ENCODE measurements around the gene DGCR8. TPM values are rescaled to one million over a fixed set of nuclear protein-coding genes. Genes with fewer than 3 reads are reported as not detected.

The DGCR8 gene
- total RNA-seq, 4 donors from 2014 or later = 13.7 to 33.8 (median 18.7) TPM

DNA sequence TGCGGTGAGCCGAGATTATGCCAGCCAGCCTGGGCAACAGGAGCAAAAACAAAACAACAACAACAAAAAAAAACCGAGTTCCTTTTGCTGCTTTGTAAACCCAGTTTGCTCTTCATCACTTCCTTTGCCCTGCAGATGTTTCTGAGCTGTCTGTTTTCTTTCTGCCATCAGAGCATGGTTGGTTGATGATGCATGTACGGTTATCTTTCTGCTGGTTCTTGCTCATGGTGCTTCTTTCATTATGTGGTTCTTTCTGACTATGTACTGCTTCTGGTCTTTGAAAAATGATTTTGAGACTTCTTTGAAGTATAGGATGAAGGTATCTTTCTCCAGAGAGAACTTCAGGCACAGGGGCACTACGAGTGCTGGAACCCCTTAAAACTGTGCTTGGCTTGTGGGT is 45.9 kb upstream of the DGCR8 start:
- Histone ChIP-seq H3K36me3 (peaks cover 0 to 46% (median 4%) of the 10 kb centered on the region in 3 donors), H3K4me3 (no peak overlapping the region), H3K27ac (no peak overlapping the region), H3K27me3 (no peaks in the 10 kb centered on the region), H3K4me1 (peaks cover 5 to 28% (median 10%) of the 10 kb centered on the region in 3 donors), H3K9me3 (no peaks in the 10 kb centered on the region)
- WGBS, 2 donors = 71 to 88% methylated on average over 5 of the region's 5 CpGs
- DNase-seq = no peak
- TF ChIP-seq POLR2A (IDR thresholded peaks at IDR 0.05) (no peak), CTCF (IDR thresholded peaks at IDR 0.05) (no peak)
- intact Hi-C loops (cut with DNase I) = no loop called here

DNA sequence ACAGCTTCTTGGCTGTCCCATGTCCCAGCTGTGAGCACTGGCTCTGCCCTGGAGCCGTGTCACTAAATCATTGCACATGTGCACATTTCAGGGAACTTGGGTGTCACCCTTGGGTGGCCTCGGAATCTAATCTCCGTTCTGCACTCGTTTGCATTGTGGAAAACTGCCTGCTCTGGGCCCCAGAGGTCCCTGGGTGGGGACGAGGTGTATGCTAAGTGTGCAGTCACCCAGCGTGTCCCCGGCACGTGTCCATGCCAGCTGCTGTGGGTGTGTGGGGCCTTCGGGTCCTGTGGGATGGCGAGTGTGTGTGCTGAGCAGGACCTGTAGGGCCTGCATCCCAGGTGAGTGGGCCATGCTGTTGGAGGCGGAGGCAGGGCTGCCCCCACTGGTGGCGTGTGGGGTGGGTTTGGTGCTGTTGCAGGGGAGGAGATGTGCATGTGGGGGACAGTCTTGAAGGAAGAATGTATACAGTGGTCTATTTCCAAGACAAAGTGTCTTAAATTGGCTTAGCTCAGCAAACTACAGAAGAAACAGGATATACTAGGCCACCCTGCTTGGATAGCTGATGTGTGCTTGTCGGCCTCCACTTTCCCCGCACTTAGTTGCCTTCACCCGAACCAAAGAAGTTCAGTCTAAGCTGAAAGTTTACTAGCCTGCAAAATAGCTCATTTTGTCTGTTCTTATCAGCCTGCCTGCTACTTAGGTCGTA is 44.5 kb upstream of the DGCR8 start:
- peaks cover 0 to 60% (median 6%) of the 10 kb centered on the region in 3 donors for H3K36me3 ChIP-seq
- H3K27me3 ChIP-seq = no peaks in the 10 kb centered on the region
- H3K27ac ChIP-seq = no peak overlapping the region
- H3K9me3 ChIP-seq = no peaks in the 10 kb centered on the region
- TF ChIP-seq POLR2A (IDR thresholded peaks at IDR 0.05) (no peak), CTCF (IDR thresholded peaks at IDR 0.05) (no peak)
- 66 to 92% methylated on average over 5 to 10 of the region's 16 CpGs for WGBS, 2 donors
- intact Hi-C loops (cut with DNase I) = no loop called here
- DNase-seq = no peak
- no peak overlapping the region for H3K4me3 ChIP-seq
- peaks cover 5 to 24% (median 10%) of the 10 kb centered on the region in 3 donors for H3K4me1 ChIP-seq

GRCh38 chr22:20036084-20036482 is 44.0 kb upstream of the DGCR8 start:
- Histone ChIP-seq H3K4me1 (peaks cover 5 to 24% (median 10%) of the 10 kb centered on the region in 3 donors), H3K27me3 (no peaks in the 10 kb centered on the region), H3K27ac (no peak overlapping the region), H3K9me3 (no peaks in the 10 kb centered on the region), H3K36me3 (peaks cover 4 to 65% (median 10%) of the 10 kb centered on the region in 3 donors), H3K4me3 (no peak overlapping the region)
- no peak for DNase-seq
- TF ChIP-seq POLR2A (IDR thresholded peaks at IDR 0.05) = no peak
- TF ChIP-seq CTCF (IDR thresholded peaks at IDR 0.05) = no peak
- intact Hi-C loops (cut with DNase I) = no loop called here
- WGBS, 2 donors = 82 to 86% methylated on average over 2 to 4 of the region's 10 CpGs

DNA sequence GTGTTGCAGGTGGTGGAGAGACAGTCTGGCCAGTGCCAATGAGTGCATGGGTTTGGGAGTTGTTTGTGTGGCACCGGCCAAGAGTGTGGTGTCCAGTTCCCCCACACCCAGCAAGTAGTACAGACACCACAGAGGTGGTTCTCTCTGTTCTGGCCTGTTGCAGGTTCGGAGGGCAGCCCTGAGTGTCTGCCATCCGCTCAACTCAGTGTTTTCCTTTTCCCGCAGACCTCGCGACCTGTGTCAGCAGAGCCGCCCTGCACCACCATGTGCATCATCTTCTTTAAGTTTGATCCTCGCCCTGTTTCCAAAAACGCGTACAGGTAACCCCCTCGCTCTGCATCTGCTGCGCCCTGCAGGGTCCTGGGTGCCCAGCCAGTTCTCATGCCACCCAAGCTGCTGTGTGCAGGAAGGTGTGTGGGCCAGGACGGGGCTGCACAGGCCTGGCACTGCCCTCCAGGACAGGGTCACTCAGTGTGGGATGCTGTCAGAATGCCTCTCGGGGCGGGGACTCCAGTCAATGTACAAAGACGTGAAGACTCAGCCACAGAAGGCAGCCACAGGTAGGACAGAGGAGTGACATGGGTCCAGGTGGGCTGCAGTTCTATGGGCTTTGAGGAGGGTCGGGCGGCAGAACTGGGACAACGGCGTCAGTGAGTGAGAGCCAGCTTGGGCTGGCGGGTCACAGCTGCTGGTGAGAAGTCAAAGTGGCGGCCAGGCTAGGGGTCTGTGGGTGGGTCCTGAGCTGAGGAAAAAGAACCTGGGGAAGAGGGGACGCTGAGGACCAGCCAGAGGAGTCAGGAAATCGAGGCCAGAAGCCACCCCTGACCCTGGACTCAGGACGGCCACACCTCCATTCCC is 43.3 kb upstream of the DGCR8 start:
- Histone ChIP-seq H3K9me3 (no peaks in the 10 kb centered on the region), H3K27me3 (no peaks in the 10 kb centered on the region), H3K36me3 (peaks cover 5 to 67% (median 10%) of the 10 kb centered on the region in 3 donors), H3K27ac (no peak overlapping the region), H3K4me3 (no peak overlapping the region), H3K4me1 (peaks cover 5 to 21% (median 10%) of the 10 kb centered on the region in 3 donors)
- TF ChIP-seq POLR2A (IDR thresholded peaks at IDR 0.05) (no peak), CTCF (IDR thresholded peaks at IDR 0.05) (no peak)
- 93 to 96% methylated on average over 12 to 20 of the region's 25 CpGs for WGBS, 2 donors
- intact Hi-C loops (cut with DNase I) = no loop called here
- DNase-seq = no peak

- Histone ChIP-seq H3K4me3 (no peak overlapping the region), H3K27ac (no peak overlapping the region), H3K4me1 (peaks cover 1 to 14% (median 10%) of the 10 kb centered on the region in 3 donors), H3K36me3 (peaks cover 5 to 69% (median 10%) of the 10 kb centered on the region in 3 donors), H3K27me3 (no peaks in the 10 kb centered on the region), H3K9me3 (no peaks in the 10 kb centered on the region)
- intact Hi-C loops (cut with DNase I) = no loop called here
- DNase-seq = no peak
- 88% methylated on average over 1 to 3 of the region's 3 CpGs for WGBS, 2 donors
- no peak for TF ChIP-seq CTCF (IDR thresholded peaks at IDR 0.05)
- TF ChIP-seq POLR2A (IDR thresholded peaks at IDR 0.05) = no peak
Observed at GRCh38 chr22:20037419-20037818, 42.6 kb upstream of the DGCR8 start.

All from esophagus squamous epithelium (tissue), 5 donors.